K562 (cell line): ENCODE results near the gene ANKRD13A. TPM values are rescaled to one million over a fixed set of nuclear protein-coding genes. Genes with fewer than 3 reads are reported as not detected.

Source experiments
- GABPB1 ChIP-seq: sonication (generic); formaldehyde crosslinking; IDR thresholded peaks from 2 replicates; pipeline ENCODE4 v1.8.0; 2022; ENCODE audit warnings: mild to moderate bottlenecking, missing genetic modification reagents
- HDAC8 ChIP-seq: fragments of 450-650 bp; IDR thresholded peaks from 2 replicates; pipeline ENCODE4 v1.6.1; 2016; ENCODE audit warnings: mild to moderate bottlenecking, missing genetic modification characterization, moderate library complexity, missing compliant biosample characterization
- HMGN3 ChIP-seq: IDR thresholded peaks from 2 replicates; pipeline ENCODE4 v1.6.1; 2011; ENCODE audit warnings: borderline replicate concordance, low read depth, mild to moderate bottlenecking, mixed read lengths, low read length; ENCODE audit not compliant: insufficient read length; ENCODE audit errors: extremely low read depth
- MBD2 ChIP-seq: sonication (generic); IDR thresholded peaks from 2 replicates; pipeline ENCODE4 v1.6.1; 2016; ENCODE audit warnings: low read depth, borderline replicate concordance
- NR2C2 ChIP-seq, 2 experiments: fragments of 200-800 bp in 1 of 2; sonication (Bioruptor generic) in 1 of 2; sonication (generic) in 1 of 2; formaldehyde crosslinking in 1 of 2; IDR thresholded peaks; 2 replicates each; pipeline versions ENCODE4 v1.6.1 to v1.8.0; 2016 to 2022; ENCODE audit warnings: mild to moderate bottlenecking in 1 of 2, missing compliant biosample characterization in 1 of 2, missing genetic modification characterization in 1 of 2, missing genetic modification reagents in 1 of 2
- PRMT5 ChIP-seq: sonication (generic); formaldehyde crosslinking; IDR thresholded peaks from 2 replicates; pipeline ENCODE4 v1.5.0; 2020; ENCODE audit warnings: missing genetic modification reagents
- TRIM24 ChIP-seq, 2 experiments: fragments of 450-650 bp; IDR thresholded peaks; 2 replicates each; pipeline ENCODE4 v1.6.1; 2016
- ZBED1 ChIP-seq: IDR thresholded peaks from 2 replicates; pipeline ENCODE4 v1.6.1; 2014
- ZFP1 ChIP-seq: fragments of 450-650 bp; formaldehyde crosslinking; IDR thresholded peaks from 2 replicates; pipeline ENCODE4 v1.4.0; 2020; ENCODE audit warnings: mild to moderate bottlenecking, mixed read lengths
- ZNF239 ChIP-seq: fragments of 250-450 bp; sonication (Bioruptor Pico); IDR thresholded peaks from 2 replicates; pipeline ENCODE4 v1.4.0; 2020; ENCODE audit warnings: mild to moderate bottlenecking
- polyA plus RNA-seq, 8 experiments: library from polyadenylated mRNA; depleted of rRNA in 4 of 8; stranded (reverse) in 5 of 8; unstranded in 3 of 8; fragments of >200 nt; fragmentation: Nextera tagmentation in 2 of 8; fragmentation: Illumina TruSeq in 1 of 8; extraction: Ambion mirVana in 2 of 8; extraction: Trizol in 1 of 8; gene quantifications; 2 replicates each; pipeline versions ENCODE4 v1.2.1 to v1.2.3, GENCODE V29; 2011 to 2014; ENCODE audit warnings: inconsistent platforms in 1 of 8, missing spikeins in 1 of 8
- total RNA-seq, 7 experiments: library from RNA; depleted of rRNA in 6 of 7; stranded (reverse); fragments of >200 nt in 6 of 7; fragmentation: Illumina TruSeq in 2 of 7; extraction: Trizol in 2 of 7; gene quantifications; 2 replicates each; pipeline versions ENCODE4 v1.2.1 to v1.2.3, GENCODE V29; 2011 to 2021; ENCODE audit warnings: low replicate concordance in 1 of 7
- TF ChIP-seq, protein P1 (sequence below): fragments of 250-450 bp; sonication (Bioruptor Pico); IDR thresholded peaks from 2 replicates; pipeline ENCODE4 v1.4.0; 2020; ENCODE audit warnings: mild to moderate bottlenecking, moderate library complexity
- TF ChIP-seq, protein P2 (sequence below): fragments of 200-800 bp; sonication (Bioruptor generic); IDR thresholded peaks from 2 replicates; pipeline ENCODE4 v1.6.1; 2016; ENCODE audit warnings: missing genetic modification characterization, missing compliant biosample characterization
- TF ChIP-seq, protein P3 (sequence below): fragments of 450-650 bp; IDR thresholded peaks from 2 replicates; pipeline ENCODE4 v1.6.1; 2016; ENCODE audit warnings: borderline replicate concordance

The ANKRD13A gene
- total and polyA plus RNA-seq, 9 of the 15 experiments (the other 6 are each of a cell fraction or from before 2014, with no cell fraction given): 5.0 to 55.0 (median 41.5) TPM

DNA sequence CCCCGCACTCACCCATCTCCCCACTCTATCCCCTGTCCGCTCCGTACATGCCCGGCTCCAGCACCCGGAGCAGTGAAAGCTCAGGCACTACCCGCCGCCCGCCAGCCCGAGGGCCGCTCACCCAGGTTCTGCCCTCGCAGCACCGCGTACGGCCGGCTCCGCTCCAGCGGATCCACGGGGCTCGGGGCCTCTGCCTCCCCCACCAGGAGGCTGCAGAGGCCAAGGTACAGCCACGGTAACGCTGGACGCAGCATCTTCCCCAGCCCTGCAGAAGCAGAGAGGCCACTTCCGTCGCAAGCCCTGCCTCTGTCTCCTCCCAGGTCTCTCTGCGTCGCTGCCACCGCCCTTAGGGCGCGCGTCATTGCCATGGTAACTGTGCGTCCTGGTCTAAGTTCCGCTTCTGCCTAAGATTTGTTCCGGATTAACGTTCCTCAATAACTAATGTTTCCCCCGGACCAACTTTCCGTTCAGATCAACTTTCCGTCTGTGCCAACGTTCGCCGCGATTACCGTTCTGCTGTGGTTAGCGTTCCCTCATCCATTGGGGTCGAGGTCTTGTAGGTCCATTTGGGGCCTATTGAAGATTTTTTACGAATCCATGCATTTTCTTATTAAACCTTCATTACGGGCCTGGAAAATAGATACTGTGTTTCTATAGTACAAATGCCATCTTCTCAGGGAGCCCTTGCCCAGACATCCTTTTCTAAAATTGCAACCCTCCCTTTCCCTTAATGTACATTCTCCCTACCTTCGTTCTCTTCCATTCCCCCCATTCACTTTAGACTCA is 49.2 kb downstream of the ANKRD13A start, which contains the start of gene C12orf76 (continued):
- TF ChIP-seq, protein P1, sequence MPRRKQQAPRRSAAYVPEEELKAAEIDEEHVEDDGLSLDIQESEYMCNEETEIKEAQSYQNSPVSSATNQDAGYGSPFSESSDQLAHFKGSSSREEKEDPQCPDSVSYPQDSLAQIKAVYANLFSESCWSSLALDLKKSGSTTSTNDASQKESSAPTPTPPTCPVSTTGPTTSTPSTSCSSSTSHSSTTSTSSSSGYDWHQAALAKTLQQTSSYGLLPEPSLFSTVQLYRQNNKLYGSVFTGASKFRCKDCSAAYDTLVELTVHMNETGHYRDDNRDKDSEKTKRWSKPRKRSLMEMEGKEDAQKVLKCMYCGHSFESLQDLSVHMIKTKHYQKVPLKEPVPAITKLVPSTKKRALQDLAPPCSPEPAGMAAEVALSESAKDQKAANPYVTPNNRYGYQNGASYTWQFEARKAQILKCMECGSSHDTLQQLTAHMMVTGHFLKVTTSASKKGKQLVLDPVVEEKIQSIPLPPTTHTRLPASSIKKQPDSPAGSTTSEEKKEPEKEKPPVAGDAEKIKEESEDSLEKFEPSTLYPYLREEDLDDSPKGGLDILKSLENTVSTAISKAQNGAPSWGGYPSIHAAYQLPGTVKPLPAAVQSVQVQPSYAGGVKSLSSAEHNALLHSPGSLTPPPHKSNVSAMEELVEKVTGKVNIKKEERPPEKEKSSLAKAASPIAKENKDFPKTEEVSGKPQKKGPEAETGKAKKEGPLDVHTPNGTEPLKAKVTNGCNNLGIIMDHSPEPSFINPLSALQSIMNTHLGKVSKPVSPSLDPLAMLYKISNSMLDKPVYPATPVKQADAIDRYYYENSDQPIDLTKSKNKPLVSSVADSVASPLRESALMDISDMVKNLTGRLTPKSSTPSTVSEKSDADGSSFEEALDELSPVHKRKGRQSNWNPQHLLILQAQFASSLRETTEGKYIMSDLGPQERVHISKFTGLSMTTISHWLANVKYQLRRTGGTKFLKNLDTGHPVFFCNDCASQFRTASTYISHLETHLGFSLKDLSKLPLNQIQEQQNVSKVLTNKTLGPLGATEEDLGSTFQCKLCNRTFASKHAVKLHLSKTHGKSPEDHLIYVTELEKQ (CRISPR knock-in tag): no peak
- TF ChIP-seq TRIM24 (IDR thresholded peaks at IDR 0.05): peak in 1 of 2 experiments; percentile 99; a peak in 2 of 4 replicates
- TF ChIP-seq ZFP1 (CRISPR knock-in tag): no peak
- TF ChIP-seq HDAC8 (tag): no peak
- TF ChIP-seq MBD2: peak; percentile 82
- TF ChIP-seq, protein P2, sequence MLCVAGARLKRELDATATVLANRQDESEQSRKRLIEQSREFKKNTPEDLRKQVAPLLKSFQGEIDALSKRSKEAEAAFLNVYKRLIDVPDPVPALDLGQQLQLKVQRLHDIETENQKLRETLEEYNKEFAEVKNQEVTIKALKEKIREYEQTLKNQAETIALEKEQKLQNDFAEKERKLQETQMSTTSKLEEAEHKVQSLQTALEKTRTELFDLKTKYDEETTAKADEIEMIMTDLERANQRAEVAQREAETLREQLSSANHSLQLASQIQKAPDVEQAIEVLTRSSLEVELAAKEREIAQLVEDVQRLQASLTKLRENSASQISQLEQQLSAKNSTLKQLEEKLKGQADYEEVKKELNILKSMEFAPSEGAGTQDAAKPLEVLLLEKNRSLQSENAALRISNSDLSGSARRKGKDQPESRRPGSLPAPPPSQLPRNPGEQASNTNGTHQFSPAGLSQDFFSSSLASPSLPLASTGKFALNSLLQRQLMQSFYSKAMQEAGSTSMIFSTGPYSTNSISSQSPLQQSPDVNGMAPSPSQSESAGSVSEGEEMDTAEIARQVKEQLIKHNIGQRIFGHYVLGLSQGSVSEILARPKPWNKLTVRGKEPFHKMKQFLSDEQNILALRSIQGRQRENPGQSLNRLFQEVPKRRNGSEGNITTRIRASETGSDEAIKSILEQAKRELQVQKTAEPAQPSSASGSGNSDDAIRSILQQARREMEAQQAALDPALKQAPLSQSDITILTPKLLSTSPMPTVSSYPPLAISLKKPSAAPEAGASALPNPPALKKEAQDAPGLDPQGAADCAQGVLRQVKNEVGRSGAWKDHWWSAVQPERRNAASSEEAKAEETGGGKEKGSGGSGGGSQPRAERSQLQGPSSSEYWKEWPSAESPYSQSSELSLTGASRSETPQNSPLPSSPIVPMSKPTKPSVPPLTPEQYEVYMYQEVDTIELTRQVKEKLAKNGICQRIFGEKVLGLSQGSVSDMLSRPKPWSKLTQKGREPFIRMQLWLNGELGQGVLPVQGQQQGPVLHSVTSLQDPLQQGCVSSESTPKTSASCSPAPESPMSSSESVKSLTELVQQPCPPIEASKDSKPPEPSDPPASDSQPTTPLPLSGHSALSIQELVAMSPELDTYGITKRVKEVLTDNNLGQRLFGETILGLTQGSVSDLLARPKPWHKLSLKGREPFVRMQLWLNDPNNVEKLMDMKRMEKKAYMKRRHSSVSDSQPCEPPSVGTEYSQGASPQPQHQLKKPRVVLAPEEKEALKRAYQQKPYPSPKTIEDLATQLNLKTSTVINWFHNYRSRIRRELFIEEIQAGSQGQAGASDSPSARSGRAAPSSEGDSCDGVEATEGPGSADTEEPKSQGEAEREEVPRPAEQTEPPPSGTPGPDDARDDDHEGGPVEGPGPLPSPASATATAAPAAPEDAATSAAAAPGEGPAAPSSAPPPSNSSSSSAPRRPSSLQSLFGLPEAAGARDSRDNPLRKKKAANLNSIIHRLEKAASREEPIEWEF: 0 out of 2 replicates have a peak, but pooled peaks have one; percentile 2
- TF ChIP-seq PRMT5 (CRISPR knock-in tag): no peak
- peak; percentile 64; the same call in 1 of the 2 replicates for TF ChIP-seq ZBED1
- peak; percentile 96 for TF ChIP-seq GABPB1 (CRISPR knock-in tag)
- peak; percentile 50 for TF ChIP-seq ZNF239 (CRISPR knock-in tag)
- TF ChIP-seq HMGN3: peak; percentile 75
- TF ChIP-seq NR2C2 (CRISPR knock-in tag; IDR thresholded peaks at IDR 0.05): peak; percentile 95
- peak; percentile 99 for TF ChIP-seq NR2C2 (tag; IDR thresholded peaks at IDR 0.05)
- TF ChIP-seq, protein P3, sequence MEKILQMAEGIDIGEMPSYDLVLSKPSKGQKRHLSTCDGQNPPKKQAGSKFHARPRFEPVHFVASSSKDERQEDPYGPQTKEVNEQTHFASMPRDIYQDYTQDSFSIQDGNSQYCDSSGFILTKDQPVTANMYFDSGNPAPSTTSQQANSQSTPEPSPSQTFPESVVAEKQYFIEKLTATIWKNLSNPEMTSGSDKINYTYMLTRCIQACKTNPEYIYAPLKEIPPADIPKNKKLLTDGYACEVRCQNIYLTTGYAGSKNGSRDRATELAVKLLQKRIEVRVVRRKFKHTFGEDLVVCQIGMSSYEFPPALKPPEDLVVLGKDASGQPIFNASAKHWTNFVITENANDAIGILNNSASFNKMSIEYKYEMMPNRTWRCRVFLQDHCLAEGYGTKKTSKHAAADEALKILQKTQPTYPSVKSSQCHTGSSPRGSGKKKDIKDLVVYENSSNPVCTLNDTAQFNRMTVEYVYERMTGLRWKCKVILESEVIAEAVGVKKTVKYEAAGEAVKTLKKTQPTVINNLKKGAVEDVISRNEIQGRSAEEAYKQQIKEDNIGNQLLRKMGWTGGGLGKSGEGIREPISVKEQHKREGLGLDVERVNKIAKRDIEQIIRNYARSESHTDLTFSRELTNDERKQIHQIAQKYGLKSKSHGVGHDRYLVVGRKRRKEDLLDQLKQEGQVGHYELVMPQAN: peak; percentile 94
